ENCODE results near the gene GRIA1.

Gene GRIA1

GRCh38 chr5:153659039-153659736, 168.7 kb downstream of the GRIA1 start:
- DNase-seq (ENCODE audit: low read depth): no peak

- DNase-seq (ENCODE audit: low read depth): no peak
Measured at GRCh38 chr5:153660919-153661318, 170.4 kb downstream of the GRIA1 start.

- DNase-seq (ENCODE audit: low read depth): no peak
Measured at GRCh38 chr5:153661897-153662296, 171.4 kb downstream of the GRIA1 start.

- DNase-seq (ENCODE audit: low read depth): no peak
Measured at GRCh38 chr5:153670101-153670500, 179.6 kb downstream of the GRIA1 start.

- DNase-seq (ENCODE audit: low read depth): no peak
Measured at GRCh38 chr5:153671653-153672346, 181.3 kb downstream of the GRIA1 start.

GRCh38 chr5:153672347-153673090, 182.0 kb downstream of the GRIA1 start:
- no peak for DNase-seq (ENCODE audit: low read depth)

- no peak for DNase-seq (ENCODE audit: low read depth)
Measured at GRCh38 chr5:153674356-153674755, 183.9 kb downstream of the GRIA1 start.

GRCh38 chr5:153676406-153676805, 185.9 kb downstream of the GRIA1 start:
- DNase-seq (ENCODE audit: low read depth): no peak

GRCh38 chr5:153676821-153677220, 186.4 kb downstream of the GRIA1 start:
- DNase-seq (ENCODE audit: low read depth): no peak

GRCh38 chr5:153678617-153679329, 188.3 kb downstream of the GRIA1 start:
- DNase-seq (ENCODE audit: low read depth): no peak

- DNase-seq (ENCODE audit: low read depth): no peak
Measured at GRCh38 chr5:153690236-153690635, 199.8 kb downstream of the GRIA1 start.

GRCh38 chr5:153696256-153696655, 205.8 kb downstream of the GRIA1 start:
- no peak for DNase-seq (ENCODE audit: low read depth)

- no peak for DNase-seq (ENCODE audit: low read depth)
Measured at GRCh38 chr5:153699035-153699434, 208.6 kb downstream of the GRIA1 start.

GRCh38 chr5:153700940-153701339, 210.5 kb downstream of the GRIA1 start:
- no peak for DNase-seq (ENCODE audit: low read depth)

GRCh38 chr5:153702265-153702664, 211.8 kb downstream of the GRIA1 start:
- DNase-seq (ENCODE audit: low read depth): no peak

- no peak for DNase-seq (ENCODE audit: low read depth)
Measured at GRCh38 chr5:153704110-153704509, 213.6 kb downstream of the GRIA1 start.

- no peak for DNase-seq (ENCODE audit: low read depth)
Measured at GRCh38 chr5:153707626-153708025, 217.2 kb downstream of the GRIA1 start.

- DNase-seq (ENCODE audit: low read depth): no peak
Measured at GRCh38 chr5:153711755-153712154, 221.3 kb downstream of the GRIA1 start.

GRCh38 chr5:153712946-153713345, 222.5 kb downstream of the GRIA1 start:
- no peak for DNase-seq (ENCODE audit: low read depth)

- DNase-seq (ENCODE audit: low read depth): no peak
Measured at GRCh38 chr5:153713943-153714342, 223.5 kb downstream of the GRIA1 start.

GRCh38 chr5:153714798-153715197, 224.3 kb downstream of the GRIA1 start:
- no peak for DNase-seq (ENCODE audit: low read depth)

GRCh38 chr5:153717287-153717686, 226.8 kb downstream of the GRIA1 start:
- no peak for DNase-seq (ENCODE audit: low read depth)
